WTC11 (cell line): Measurements from ENCODE around the gene MAP3K6. TPM values are rescaled to one million over a fixed set of nuclear protein-coding genes. Genes with fewer than 3 reads are reported as not detected.

ENCODE experiments used
- ATAC-seq: fragments of 200-7000 bp; cut with Tn5 transposase; 2 replicates; pipeline ENCODE4 v1.10.0; 2021; ENCODE audit warnings: mild to moderate bottlenecking, moderate library complexity
- CTCF ChIA-PET: fragments of 300-600 bp; sonication (Branson Sonifier 250); formaldehyde crosslinking; loops from one replicate; lab custom pipeline; 2021; ENCODE audit warnings: antibody characterized with exemption; lab: Charles Lee
- POLR2A ChIA-PET: fragments of 350-600 bp; sonication (Branson Sonifier 250); formaldehyde crosslinking; loops from one replicate; lab custom pipeline; 2021; ENCODE audit warnings: antibody characterized with exemption; lab: Charles Lee
- DNase-seq: peaks from one replicate; pipeline ENCODE4 v3.0.0; 2021; ENCODE audit warnings: low spot score
- H3K27ac Mint-ChIP-seq: 2 replicates; pipeline ENCODE4 v1.8.0; 2021; ENCODE audit warnings: mixed read lengths
- H3K27me3 Mint-ChIP-seq: 2 replicates; pipeline ENCODE4 v1.8.0; 2021; ENCODE audit warnings: low read depth, mild to moderate bottlenecking, moderate library complexity, mixed read lengths
- H3K36me3 Mint-ChIP-seq: 2 replicates; pipeline ENCODE4 v1.8.0; 2021; ENCODE audit warnings: mixed read lengths
- H3K4me1 Mint-ChIP-seq: 2 replicates; pipeline ENCODE4 v1.8.0; 2022; ENCODE audit warnings: mixed read lengths
- H3K4me3 Mint-ChIP-seq: 2 replicates; pipeline ENCODE4 v1.8.0; 2021; ENCODE audit warnings: mild to moderate bottlenecking, moderate library complexity, mixed read lengths
- H3K9me3 Mint-ChIP-seq: 2 replicates; pipeline ENCODE4 v1.8.0; 2021; ENCODE audit warnings: mixed read lengths
- ESRRA ChIP-seq: sonication (generic); formaldehyde crosslinking; IDR thresholded peaks from 2 replicates; pipeline ENCODE4 v1.8.1; 2022; ENCODE audit warnings: mild to moderate bottlenecking, missing genetic modification reagents, borderline replicate concordance
- ETV6 ChIP-seq: sonication (generic); formaldehyde crosslinking; IDR thresholded peaks from 2 replicates; pipeline ENCODE4 v1.8.1; 2022; ENCODE audit warnings: mild to moderate bottlenecking, missing genetic modification reagents
- GABPB1 ChIP-seq: sonication (generic); formaldehyde crosslinking; IDR thresholded peaks from 2 replicates; pipeline ENCODE4 v1.8.1; 2023; ENCODE audit warnings: mild to moderate bottlenecking, missing genetic modification reagents
- GTF2I ChIP-seq: fragments of 250-450 bp; sonication (Bioruptor Pico); conservative IDR thresholded peaks from 2 replicates; pipeline ENCODE4 v1.4.0; 2021; ENCODE audit warnings: mild to moderate bottlenecking
- KAT7 ChIP-seq: sonication (generic); formaldehyde crosslinking; IDR thresholded peaks from 2 replicates; pipeline ENCODE4 v1.8.1; 2023; ENCODE audit warnings: missing genetic modification reagents, mild to moderate bottlenecking, borderline replicate concordance
- NFYB ChIP-seq: sonication (generic); formaldehyde crosslinking; conservative IDR thresholded peaks from 2 replicates; pipeline ENCODE4 v1.8.0; 2022; ENCODE audit warnings: low read depth, missing genetic modification reagents
- PRDM15 ChIP-seq: sonication (generic); formaldehyde crosslinking; IDR thresholded peaks from 2 replicates; pipeline ENCODE4 v1.8.0; 2022; ENCODE audit warnings: missing genetic modification reagents
- RELA ChIP-seq: sonication (generic); formaldehyde crosslinking; IDR thresholded peaks from 2 replicates; pipeline ENCODE4 v1.8.1; 2022; ENCODE audit warnings: missing genetic modification reagents, mild to moderate bottlenecking, borderline replicate concordance
- TP53 ChIP-seq: sonication (generic); formaldehyde crosslinking; IDR thresholded peaks from 2 replicates; pipeline ENCODE4 v1.8.1; 2023; ENCODE audit warnings: mild to moderate bottlenecking, missing genetic modification reagents
- ZMAT4 ChIP-seq: fragments of 250-450 bp; sonication (Bioruptor Pico); IDR thresholded peaks from 2 replicates; pipeline ENCODE4 v1.9.0; 2021; ENCODE audit warnings: mild to moderate bottlenecking
- ZNF121 ChIP-seq: sonication (generic); formaldehyde crosslinking; IDR thresholded peaks from 2 replicates; pipeline ENCODE4 v1.8.0; 2023; ENCODE audit warnings: missing genetic modification reagents
- ZNF232 ChIP-seq: sonication (generic); formaldehyde crosslinking; IDR thresholded peaks from 2 replicates; pipeline ENCODE4 v1.8.0; 2022; ENCODE audit warnings: mild to moderate bottlenecking, missing genetic modification reagents
- total RNA-seq: library from RNA; stranded (reverse); gene quantifications from 3 replicates; pipeline ENCODE4 v1.2.3, GENCODE V29; 2021
- TF ChIP-seq, protein P1 (sequence below): fragments of 250-450 bp; sonication (Bioruptor Pico); IDR thresholded peaks from 2 replicates; pipeline ENCODE4 v1.9.0; 2021; ENCODE audit warnings: mild to moderate bottlenecking, borderline replicate concordance
- TF ChIP-seq, protein P2 (sequence below): sonication (generic); formaldehyde crosslinking; IDR thresholded peaks from 2 replicates; pipeline ENCODE4 v1.8.1; 2022; ENCODE audit warnings: mild to moderate bottlenecking, missing genetic modification reagents, moderate library complexity, borderline replicate concordance
- TF ChIP-seq, protein P3 (sequence below): sonication (generic); formaldehyde crosslinking; IDR thresholded peaks from 2 replicates; pipeline ENCODE4 v1.8.0; 2023; ENCODE audit warnings: mild to moderate bottlenecking, missing genetic modification reagents
- TF ChIP-seq, protein P4 (sequence below): fragments of 250-450 bp; sonication (Bioruptor Pico); IDR thresholded peaks from 2 replicates; pipeline ENCODE4 v1.9.0; 2021; ENCODE audit warnings: moderate library complexity, mild to moderate bottlenecking, inconsistent platforms, borderline replicate concordance
- TF ChIP-seq, protein P5 (sequence below): sonication (generic); formaldehyde crosslinking; IDR thresholded peaks from 2 replicates; pipeline ENCODE4 v1.8.1; 2023; ENCODE audit warnings: mild to moderate bottlenecking, moderate library complexity, missing genetic modification reagents
- TF ChIP-seq, protein P6 (sequence below): sonication (generic); formaldehyde crosslinking; IDR thresholded peaks from 2 replicates; pipeline ENCODE4 v1.8.0; 2022; ENCODE audit warnings: mild to moderate bottlenecking, missing genetic modification reagents

Gene MAP3K6
- total RNA-seq, 1 experiment from 2014 or later = 15.0 TPM

DNA sequence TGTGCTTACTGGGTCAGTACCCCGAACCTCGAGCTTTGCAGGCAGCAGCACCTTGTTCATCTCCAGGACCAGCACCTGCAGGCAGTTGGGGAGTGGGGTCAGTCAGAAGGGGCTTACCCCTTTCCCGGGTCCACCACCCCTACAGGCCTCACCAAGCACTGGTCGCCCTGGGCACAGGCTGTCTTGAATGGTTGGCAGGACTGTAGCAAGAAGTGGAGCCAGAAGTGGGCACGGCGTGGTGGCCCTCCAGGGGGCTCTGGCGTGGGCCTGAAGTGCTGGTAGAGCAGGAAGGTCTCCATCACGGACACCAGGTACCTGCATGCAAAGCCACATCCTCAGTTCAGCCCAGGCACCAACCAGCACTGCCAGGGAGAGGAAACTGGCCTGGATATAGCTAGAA lies 5.2 kb downstream of the MAP3K6 start:
- CTCF ChIA-PET = interaction anchor here (0.9 to 3.1 kb wide), 7 partner anchors 10 to 60 kb away, joined by 3 to 15 read pairs (median 9); partner anchors contain the start of gene CD164L2
- DNase-seq (no peak), ATAC-seq (no peak)
- POLR2A ChIA-PET = no interaction called here
- Mint-ChIP-seq H3K4me1 (peaks cover 31% of the 10 kb centered on the region), H3K36me3 (no peaks in the 10 kb centered on the region), H3K9me3 (no peaks in the 10 kb centered on the region), H3K27ac (no peak overlapping the region), H3K4me3 (peak overlapping the region; percentile 74; the same call in 1 of the 2 replicates), H3K27me3 (peaks cover 56% of the 10 kb centered on the region)
- no peak for TF ChIP-seq KAT7 (CRISPR knock-in tag)
- TF ChIP-seq, protein P1, sequence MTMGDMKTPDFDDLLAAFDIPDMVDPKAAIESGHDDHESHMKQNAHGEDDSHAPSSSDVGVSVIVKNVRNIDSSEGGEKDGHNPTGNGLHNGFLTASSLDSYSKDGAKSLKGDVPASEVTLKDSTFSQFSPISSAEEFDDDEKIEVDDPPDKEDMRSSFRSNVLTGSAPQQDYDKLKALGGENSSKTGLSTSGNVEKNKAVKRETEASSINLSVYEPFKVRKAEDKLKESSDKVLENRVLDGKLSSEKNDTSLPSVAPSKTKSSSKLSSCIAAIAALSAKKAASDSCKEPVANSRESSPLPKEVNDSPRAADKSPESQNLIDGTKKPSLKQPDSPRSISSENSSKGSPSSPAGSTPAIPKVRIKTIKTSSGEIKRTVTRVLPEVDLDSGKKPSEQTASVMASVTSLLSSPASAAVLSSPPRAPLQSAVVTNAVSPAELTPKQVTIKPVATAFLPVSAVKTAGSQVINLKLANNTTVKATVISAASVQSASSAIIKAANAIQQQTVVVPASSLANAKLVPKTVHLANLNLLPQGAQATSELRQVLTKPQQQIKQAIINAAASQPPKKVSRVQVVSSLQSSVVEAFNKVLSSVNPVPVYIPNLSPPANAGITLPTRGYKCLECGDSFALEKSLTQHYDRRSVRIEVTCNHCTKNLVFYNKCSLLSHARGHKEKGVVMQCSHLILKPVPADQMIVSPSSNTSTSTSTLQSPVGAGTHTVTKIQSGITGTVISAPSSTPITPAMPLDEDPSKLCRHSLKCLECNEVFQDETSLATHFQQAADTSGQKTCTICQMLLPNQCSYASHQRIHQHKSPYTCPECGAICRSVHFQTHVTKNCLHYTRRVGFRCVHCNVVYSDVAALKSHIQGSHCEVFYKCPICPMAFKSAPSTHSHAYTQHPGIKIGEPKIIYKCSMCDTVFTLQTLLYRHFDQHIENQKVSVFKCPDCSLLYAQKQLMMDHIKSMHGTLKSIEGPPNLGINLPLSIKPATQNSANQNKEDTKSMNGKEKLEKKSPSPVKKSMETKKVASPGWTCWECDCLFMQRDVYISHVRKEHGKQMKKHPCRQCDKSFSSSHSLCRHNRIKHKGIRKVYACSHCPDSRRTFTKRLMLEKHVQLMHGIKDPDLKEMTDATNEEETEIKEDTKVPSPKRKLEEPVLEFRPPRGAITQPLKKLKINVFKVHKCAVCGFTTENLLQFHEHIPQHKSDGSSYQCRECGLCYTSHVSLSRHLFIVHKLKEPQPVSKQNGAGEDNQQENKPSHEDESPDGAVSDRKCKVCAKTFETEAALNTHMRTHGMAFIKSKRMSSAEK (CRISPR knock-in tag) = no peak

GRCh38 chr1:27361044-27361402 lies 5.7 kb downstream of the MAP3K6 start:
- CTCF ChIA-PET = interaction anchor here (0.6 to 3.1 kb wide), 9 partner anchors 10 to 97 kb away, joined by 3 to 15 read pairs (median 6); partner anchors contain the start of gene CD164L2
- TF ChIP-seq, protein P2, sequence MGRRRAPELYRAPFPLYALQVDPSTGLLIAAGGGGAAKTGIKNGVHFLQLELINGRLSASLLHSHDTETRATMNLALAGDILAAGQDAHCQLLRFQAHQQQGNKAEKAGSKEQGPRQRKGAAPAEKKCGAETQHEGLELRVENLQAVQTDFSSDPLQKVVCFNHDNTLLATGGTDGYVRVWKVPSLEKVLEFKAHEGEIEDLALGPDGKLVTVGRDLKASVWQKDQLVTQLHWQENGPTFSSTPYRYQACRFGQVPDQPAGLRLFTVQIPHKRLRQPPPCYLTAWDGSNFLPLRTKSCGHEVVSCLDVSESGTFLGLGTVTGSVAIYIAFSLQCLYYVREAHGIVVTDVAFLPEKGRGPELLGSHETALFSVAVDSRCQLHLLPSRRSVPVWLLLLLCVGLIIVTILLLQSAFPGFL (CRISPR knock-in tag) = no peak
- no peak for TF ChIP-seq NFYB (CRISPR knock-in tag)
- TF ChIP-seq, protein P3, sequence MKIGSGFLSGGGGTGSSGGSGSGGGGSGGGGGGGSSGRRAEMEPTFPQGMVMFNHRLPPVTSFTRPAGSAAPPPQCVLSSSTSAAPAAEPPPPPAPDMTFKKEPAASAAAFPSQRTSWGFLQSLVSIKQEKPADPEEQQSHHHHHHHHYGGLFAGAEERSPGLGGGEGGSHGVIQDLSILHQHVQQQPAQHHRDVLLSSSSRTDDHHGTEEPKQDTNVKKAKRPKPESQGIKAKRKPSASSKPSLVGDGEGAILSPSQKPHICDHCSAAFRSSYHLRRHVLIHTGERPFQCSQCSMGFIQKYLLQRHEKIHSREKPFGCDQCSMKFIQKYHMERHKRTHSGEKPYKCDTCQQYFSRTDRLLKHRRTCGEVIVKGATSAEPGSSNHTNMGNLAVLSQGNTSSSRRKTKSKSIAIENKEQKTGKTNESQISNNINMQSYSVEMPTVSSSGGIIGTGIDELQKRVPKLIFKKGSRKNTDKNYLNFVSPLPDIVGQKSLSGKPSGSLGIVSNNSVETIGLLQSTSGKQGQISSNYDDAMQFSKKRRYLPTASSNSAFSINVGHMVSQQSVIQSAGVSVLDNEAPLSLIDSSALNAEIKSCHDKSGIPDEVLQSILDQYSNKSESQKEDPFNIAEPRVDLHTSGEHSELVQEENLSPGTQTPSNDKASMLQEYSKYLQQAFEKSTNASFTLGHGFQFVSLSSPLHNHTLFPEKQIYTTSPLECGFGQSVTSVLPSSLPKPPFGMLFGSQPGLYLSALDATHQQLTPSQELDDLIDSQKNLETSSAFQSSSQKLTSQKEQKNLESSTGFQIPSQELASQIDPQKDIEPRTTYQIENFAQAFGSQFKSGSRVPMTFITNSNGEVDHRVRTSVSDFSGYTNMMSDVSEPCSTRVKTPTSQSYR (CRISPR knock-in tag) = no peak
- no peak for TF ChIP-seq ZMAT4 (CRISPR knock-in tag)
- TF ChIP-seq GABPB1 (CRISPR knock-in tag) = no peak
- TF ChIP-seq ESRRA (CRISPR knock-in tag) = no peak
- TF ChIP-seq PRDM15 (CRISPR knock-in tag) = no peak
- TF ChIP-seq, protein P4, sequence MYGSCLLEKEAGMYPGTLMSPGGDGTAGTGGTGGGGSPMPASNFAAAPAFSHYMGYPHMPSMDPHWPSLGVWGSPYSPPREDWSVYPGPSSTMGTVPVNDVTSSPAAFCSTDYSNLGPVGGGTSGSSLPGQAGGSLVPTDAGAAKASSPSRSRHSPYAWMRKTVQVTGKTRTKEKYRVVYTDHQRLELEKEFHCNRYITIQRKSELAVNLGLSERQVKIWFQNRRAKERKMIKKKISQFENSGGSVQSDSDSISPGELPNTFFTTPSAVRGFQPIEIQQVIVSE = no peak
- TF ChIP-seq, protein P5, sequence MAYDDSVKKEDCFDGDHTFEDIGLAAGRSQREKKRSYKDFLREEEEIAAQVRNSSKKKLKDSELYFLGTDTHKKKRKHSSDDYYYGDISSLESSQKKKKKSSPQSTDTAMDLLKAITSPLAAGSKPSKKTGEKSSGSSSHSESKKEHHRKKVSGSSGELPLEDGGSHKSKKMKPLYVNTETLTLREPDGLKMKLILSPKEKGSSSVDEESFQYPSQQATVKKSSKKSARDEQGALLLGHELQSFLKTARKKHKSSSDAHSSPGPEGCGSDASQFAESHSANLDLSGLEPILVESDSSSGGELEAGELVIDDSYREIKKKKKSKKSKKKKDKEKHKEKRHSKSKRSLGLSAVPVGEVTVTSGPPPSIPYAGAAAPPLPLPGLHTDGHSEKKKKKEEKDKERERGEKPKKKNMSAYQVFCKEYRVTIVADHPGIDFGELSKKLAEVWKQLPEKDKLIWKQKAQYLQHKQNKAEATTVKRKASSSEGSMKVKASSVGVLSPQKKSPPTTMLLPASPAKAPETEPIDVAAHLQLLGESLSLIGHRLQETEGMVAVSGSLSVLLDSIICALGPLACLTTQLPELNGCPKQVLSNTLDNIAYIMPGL (CRISPR knock-in tag) = 0 out of 2 replicates have a peak, but pooled peaks have one; percentile 15
- TF ChIP-seq ETV6 = no peak
- TF ChIP-seq, protein P6, sequence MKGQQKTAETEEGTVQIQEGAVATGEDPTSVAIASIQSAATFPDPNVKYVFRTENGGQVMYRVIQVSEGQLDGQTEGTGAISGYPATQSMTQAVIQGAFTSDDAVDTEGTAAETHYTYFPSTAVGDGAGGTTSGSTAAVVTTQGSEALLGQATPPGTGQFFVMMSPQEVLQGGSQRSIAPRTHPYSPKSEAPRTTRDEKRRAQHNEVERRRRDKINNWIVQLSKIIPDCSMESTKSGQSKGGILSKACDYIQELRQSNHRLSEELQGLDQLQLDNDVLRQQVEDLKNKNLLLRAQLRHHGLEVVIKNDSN (CRISPR knock-in tag) = no peak
- TF ChIP-seq ZNF121 (CRISPR knock-in tag) = no peak
- no peak for TF ChIP-seq GTF2I (CRISPR knock-in tag)
- no peak for TF ChIP-seq RELA
- peak; percentile 55; the same call in 1 of the 2 replicates for TF ChIP-seq ZNF232 (CRISPR knock-in tag)
- TF ChIP-seq TP53 (CRISPR knock-in tag) = no peak
- POLR2A ChIA-PET = no interaction called here
- Mint-ChIP-seq H3K27me3 (peaks cover 56% of the 10 kb centered on the region), H3K9me3 (no peaks in the 10 kb centered on the region), H3K4me3 (peak overlapping the region; percentile 74), H3K36me3 (no peaks in the 10 kb centered on the region), H3K4me1 (peaks cover 31% of the 10 kb centered on the region), H3K27ac (no peak overlapping the region)
- no peak for ATAC-seq
- peak; percentile 23 for DNase-seq
